Stimulated activated naive CD8-positive, alpha-beta T cell treated with anti-CD3 and anti-CD28 coated beads, Interleukin-15, amount 100 ng/mL, for 72 hours (primary cell): ENCODE results near the gene XG.

Source experiments
- ATAC-seq: fragments of 150-1000 bp; cut with Tn5 transposase; 2 replicates; pipeline ENCODE4 v1.10.0; 2021; ENCODE audit warnings: mild to moderate bottlenecking, moderate library complexity
- DNase-seq, 2 donors: peaks; one replicate each; pipeline ENCODE4 v3.0.0; 2021 to 2022
- H3K27ac Mint-ChIP-seq, 2 donors: one replicate each; pipeline ENCODE4 v1.8.0; 2022; ENCODE audit warnings: mild to moderate bottlenecking in 2 of 2, mixed read lengths in 2 of 2, moderate library complexity in 2 of 2
- H3K27me3 Mint-ChIP-seq: one replicate; pipeline ENCODE4 v1.8.0; 2022; ENCODE audit warnings: mixed read lengths
- H3K4me1 Mint-ChIP-seq: one replicate; pipeline ENCODE4 v1.8.0; 2022; ENCODE audit warnings: mild to moderate bottlenecking, mixed read lengths
- H3K4me3 Mint-ChIP-seq, 2 donors: one replicate each; pipeline ENCODE4 v1.8.0; 2022; ENCODE audit warnings: mild to moderate bottlenecking in 2 of 2, mixed read lengths in 2 of 2, moderate library complexity in 1 of 2
- H3K9me3 Mint-ChIP-seq, 2 donors: one replicate each; pipeline ENCODE4 v1.8.0; 2022; ENCODE audit warnings: mixed read lengths in 2 of 2

The XG gene

DNA sequence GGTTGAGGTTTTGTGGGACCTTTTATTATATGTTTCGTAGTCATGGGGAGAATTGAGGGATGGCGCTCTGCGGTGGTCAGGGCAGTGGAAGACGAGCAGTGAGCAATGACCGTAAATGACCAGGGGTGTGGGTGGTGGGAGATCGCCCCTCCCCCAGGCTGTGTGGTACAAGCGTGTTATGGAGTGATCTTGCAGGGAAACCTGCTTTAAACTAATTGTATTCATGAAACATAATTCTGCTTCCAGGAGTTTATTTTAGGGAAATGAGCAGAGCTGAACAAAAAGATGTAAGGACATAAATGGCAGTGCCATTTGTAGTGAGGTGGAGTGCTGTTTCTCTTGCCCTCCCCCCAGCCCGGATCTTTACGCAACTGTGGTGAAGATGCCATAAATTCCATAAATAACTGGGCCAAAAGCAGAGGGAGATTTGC lies 97.0 kb downstream of the XG start:
- Mint-ChIP-seq H3K9me3 (no peaks in the 10 kb centered on the region), H3K4me1 (no peaks in the 10 kb centered on the region), H3K27me3 (no peaks in the 10 kb centered on the region), H3K27ac (no peak overlapping the region), H3K4me3 (no peak overlapping the region)
- no peak for DNase-seq
- no peak for ATAC-seq

GRCh38 chrX:2854918-2855317 lies 103.1 kb downstream of the XG start:
- Mint-ChIP-seq H3K4me3 (no peak overlapping the region), H3K4me1 (no peaks in the 10 kb centered on the region), H3K27me3 (no peaks in the 10 kb centered on the region), H3K27ac (no peak overlapping the region), H3K9me3 (no peaks in the 10 kb centered on the region)
- no peak for DNase-seq
- no peak for ATAC-seq

DNA sequence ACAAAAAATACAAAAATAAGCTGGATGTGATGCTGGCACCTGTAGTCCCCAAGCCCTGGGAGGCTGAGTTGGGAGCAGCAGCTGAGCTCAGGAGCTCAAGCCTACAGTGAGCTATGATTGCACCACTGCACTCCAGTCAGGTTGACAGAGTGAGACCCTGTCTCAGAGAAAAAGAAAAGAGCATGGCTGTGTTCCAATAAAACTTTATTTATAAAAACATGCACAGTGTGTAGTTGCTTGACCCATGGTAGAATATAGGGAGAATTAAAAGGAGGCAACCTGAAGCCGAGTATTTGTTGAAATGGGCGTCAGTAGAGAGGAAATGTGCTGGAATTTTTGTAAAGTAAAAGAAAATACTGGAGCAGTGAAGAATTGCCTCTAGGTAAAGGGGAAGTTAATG lies 103.9 kb downstream of the XG start:
- no peak for DNase-seq
- H3K27ac Mint-ChIP-seq = no peak overlapping the region
- no peaks in the 10 kb centered on the region for H3K9me3 Mint-ChIP-seq
- no peak for ATAC-seq
- H3K27me3 Mint-ChIP-seq = no peaks in the 10 kb centered on the region
- H3K4me3 Mint-ChIP-seq = no peak overlapping the region
- no peaks in the 10 kb centered on the region for H3K4me1 Mint-ChIP-seq

GRCh38 chrX:2857566-2857965 lies 105.7 kb downstream of the XG start:
- Mint-ChIP-seq H3K9me3 (no peaks in the 10 kb centered on the region), H3K27ac (no peak overlapping the region), H3K27me3 (no peaks in the 10 kb centered on the region), H3K4me3 (no peak overlapping the region), H3K4me1 (no peaks in the 10 kb centered on the region)
- no peak for ATAC-seq
- DNase-seq = no peak

DNA sequence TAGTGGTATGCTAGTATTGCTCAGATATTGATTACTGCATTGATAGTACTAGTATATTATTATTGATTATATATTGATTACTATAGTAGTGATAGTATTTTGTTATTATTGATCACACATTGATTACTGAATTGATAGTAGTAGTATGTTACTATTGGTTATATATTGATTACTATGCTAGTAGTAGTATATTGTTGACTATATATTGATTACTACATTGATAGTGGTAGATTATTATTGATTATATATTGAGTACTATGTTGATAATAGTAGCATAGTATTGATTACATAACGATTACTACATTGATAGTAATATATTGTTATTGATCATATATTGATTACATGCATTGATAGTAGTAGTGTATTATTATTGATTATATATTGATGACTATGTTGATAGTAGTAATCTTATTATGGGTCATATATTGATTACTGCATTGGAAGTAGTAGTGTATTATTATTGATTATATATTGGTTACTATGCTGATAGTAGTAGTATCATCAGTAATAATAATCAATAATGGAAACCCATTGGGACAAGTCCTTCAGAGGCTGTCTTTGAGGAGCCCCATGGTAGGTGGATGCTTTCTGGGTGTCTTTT lies 107.5 kb downstream of the XG start:
- DNase-seq = no peak
- H3K9me3 Mint-ChIP-seq = no peaks in the 10 kb centered on the region
- H3K27me3 Mint-ChIP-seq = no peaks in the 10 kb centered on the region
- H3K4me1 Mint-ChIP-seq = no peaks in the 10 kb centered on the region
- no peak overlapping the region for H3K27ac Mint-ChIP-seq
- no peak overlapping the region for H3K4me3 Mint-ChIP-seq
- no peak for ATAC-seq

GRCh38 chrX:2862404-2862803 lies 110.6 kb downstream of the XG start:
- Mint-ChIP-seq H3K27me3 (no peaks in the 10 kb centered on the region), H3K27ac (no peak overlapping the region), H3K9me3 (no peaks in the 10 kb centered on the region), H3K4me3 (no peak overlapping the region), H3K4me1 (no peaks in the 10 kb centered on the region)
- DNase-seq = no peak
- ATAC-seq = no peak

- Mint-ChIP-seq H3K27ac (no peak overlapping the region), H3K9me3 (no peaks in the 10 kb centered on the region), H3K27me3 (no peaks in the 10 kb centered on the region), H3K4me3 (no peak overlapping the region), H3K4me1 (no peaks in the 10 kb centered on the region)
- DNase-seq = no peak
- ATAC-seq = no peak
These were observed 111.8 kb downstream of the XG start for GRCh38 chrX:2863646-2864045.
